GM12801 (cell line): ENCODE data around the gene SPAST.

Experiments
- TF ChIP-seq, protein P1 (sequence below): IDR thresholded peaks from one replicate; pipeline ENCODE4 v1.5.1; 2011; ENCODE audit warnings: control low read depth; ENCODE audit not compliant: insufficient read length; ENCODE audit errors: extremely low read depth

SPAST gene, protein sequence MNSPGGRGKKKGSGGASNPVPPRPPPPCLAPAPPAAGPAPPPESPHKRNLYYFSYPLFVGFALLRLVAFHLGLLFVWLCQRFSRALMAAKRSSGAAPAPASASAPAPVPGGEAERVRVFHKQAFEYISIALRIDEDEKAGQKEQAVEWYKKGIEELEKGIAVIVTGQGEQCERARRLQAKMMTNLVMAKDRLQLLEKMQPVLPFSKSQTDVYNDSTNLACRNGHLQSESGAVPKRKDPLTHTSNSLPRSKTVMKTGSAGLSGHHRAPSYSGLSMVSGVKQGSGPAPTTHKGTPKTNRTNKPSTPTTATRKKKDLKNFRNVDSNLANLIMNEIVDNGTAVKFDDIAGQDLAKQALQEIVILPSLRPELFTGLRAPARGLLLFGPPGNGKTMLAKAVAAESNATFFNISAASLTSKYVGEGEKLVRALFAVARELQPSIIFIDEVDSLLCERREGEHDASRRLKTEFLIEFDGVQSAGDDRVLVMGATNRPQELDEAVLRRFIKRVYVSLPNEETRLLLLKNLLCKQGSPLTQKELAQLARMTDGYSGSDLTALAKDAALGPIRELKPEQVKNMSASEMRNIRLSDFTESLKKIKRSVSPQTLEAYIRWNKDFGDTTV

DNA sequence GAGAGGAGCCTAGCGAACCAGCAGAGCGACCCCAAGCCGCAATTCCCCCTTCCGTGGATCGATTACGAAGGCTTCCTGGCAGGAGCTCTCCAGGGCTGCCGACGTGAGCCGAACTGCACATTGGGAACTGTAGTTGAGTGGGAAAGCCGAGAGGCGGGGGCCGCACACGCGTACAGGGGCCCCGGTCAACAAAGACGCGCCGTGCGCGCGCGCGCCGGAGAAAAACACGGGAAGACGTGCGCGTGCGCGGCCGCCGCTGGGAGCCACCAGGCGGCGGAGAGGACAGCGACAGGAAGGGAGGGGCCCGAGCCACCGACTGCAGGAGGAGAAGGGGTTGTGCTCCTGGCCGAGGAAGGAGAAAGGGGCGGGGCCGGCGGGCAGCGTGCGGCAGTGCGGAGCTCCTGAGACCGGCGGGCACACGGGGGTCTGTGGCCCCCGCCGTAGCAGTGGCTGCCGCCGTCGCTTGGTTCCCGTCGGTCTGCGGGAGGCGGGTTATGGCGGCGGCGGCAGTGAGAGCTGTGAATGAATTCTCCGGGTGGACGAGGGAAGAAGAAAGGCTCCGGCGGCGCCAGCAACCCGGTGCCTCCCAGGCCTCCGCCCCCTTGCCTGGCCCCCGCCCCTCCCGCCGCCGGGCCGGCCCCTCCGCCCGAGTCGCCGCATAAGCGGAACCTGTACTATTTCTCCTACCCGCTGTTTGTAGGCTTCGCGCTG lies at the start of gene SPAST:
TSS of gene SPAST (plus strand) at position 247 of the 711 bp plus-strand sequence. CDS start at position 523, 276 bp downstream.
- TF ChIP-seq, protein P1, sequence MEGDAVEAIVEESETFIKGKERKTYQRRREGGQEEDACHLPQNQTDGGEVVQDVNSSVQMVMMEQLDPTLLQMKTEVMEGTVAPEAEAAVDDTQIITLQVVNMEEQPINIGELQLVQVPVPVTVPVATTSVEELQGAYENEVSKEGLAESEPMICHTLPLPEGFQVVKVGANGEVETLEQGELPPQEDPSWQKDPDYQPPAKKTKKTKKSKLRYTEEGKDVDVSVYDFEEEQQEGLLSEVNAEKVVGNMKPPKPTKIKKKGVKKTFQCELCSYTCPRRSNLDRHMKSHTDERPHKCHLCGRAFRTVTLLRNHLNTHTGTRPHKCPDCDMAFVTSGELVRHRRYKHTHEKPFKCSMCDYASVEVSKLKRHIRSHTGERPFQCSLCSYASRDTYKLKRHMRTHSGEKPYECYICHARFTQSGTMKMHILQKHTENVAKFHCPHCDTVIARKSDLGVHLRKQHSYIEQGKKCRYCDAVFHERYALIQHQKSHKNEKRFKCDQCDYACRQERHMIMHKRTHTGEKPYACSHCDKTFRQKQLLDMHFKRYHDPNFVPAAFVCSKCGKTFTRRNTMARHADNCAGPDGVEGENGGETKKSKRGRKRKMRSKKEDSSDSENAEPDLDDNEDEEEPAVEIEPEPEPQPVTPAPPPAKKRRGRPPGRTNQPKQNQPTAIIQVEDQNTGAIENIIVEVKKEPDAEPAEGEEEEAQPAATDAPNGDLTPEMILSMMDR: no peak

DNA sequence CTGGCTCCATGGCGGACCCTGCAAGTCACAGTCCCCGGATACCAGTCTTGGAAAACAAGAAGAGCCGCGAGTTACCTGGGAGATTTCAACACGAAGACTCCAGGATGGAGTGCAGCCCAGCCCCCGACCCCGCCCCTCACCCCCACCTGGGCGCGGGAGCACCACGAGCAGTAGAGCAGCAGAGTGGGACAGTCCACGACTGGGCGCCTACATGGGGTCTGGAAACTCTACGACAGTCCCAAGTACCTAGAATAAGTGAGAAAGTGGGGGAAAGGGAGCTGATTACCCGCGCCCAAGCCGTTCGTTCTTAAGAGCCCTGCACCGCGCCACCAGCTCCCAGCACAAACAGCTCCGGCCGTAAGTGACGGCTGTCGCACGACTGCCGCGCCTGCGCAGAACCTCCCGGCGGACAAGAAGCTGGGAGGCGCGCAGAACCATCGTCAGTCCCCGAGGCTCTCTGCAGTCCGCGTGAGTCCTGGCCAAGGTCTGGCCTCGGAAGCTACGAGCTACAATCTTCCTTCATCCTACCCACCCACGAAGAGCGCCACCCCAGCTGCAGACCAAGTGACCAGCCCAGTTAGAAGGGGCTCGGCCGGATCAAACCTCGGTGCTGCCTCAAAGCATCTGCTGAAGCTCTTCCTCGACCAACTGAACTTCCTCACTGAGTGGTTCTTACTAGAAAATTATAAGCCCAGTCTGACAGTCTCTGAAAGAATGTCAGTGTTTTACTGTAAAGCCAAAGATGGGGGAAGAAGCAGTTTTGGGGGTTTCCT lies 23.7 kb upstream of the SPAST start, which contains the start of gene DPY30:
TSS of gene DPY30 (minus strand) at position 359 of the 773 bp plus-strand sequence. CDS start at position 10, 349 bp downstream.
- TF ChIP-seq, protein P1: no peak

DNA sequence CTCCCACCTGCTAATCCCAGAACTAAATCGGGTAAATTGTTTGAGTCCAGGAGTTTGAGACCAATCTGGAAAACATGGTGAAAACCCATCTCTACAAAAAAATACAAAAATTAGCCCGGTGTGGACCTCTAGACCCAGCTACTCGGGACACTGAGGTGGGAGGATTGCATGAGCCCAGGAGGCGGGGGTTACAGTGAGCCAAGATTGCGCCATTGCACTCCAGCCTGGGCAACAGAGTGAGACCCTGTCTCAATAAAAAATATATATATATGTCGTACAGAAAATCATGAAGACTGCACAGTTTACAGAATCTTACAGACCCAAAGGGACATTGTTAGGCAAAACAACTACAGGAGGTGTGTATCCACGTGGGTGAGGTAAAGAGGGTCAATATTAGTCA lies 19.8 kb upstream of the SPAST start:
- TF ChIP-seq, protein P1: no peak

DNA sequence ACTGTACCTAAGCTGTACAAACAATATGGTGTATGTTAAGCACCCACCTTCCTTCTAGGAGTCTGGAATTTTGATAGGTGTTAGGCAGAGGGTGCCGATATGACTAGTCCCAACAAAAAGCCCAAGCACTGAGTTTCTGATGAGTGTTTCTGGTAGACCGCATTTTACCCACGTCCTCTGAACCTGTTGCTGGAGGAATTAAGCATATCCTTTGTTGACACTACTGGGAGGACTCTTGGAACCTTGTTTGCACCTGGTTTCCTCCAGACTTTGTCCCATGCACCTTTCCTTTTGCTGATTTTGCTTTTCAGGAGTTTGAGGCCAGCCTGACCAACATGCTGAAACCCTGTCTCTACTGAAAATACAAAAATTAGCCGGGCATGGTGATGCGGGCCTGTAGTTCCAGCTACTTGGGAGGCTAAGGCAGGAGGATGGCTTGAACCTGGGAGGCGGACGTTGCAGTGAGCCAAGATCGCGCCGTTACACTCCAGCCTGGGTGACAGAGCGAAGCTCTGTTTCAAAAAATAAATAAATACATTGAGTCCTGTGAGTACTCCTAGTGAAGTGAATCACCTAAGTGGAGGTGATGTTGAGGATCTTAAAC lies 11.4 kb upstream of the SPAST start:
- TF ChIP-seq, protein P1: no peak

DNA sequence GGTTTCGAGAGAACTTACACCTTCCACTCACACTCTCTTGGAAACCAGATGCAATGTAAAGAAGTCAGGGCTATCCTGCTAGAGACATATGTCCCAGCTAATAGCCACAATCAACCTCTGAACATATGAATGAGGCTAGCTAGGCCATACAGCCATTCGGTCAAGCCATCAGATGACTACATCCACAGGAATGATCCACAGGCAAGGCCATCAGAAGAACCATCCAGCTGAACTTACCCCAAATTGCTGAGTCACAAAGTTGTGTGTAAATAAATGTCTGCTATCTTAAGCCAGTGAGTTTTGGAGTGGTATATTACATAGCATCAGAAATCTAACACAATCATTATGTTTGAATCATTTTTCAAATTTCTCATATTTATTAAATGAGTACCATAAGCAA lies 5.2 kb upstream of the SPAST start:
- TF ChIP-seq, protein P1: no peak

DNA sequence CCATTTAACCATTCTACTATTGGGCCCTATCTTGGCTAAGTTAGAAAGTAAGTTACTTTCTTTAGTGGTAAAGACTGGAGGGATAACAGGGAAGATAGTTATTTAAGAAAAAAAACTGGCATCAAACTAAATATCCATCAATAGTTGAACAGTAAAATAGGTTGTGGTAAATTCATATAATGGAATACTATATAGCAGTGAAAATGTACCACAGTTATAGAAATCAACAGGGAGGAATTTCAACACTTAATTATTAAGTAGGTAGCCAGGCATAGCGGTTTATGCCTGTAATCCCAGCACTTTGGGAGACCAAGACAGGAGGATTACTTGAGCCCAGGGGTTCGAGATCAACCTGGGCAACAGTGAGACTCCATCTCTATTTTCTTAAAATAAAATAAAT lies 3.1 kb upstream of the SPAST start:
- TF ChIP-seq, protein P1: no peak

DNA sequence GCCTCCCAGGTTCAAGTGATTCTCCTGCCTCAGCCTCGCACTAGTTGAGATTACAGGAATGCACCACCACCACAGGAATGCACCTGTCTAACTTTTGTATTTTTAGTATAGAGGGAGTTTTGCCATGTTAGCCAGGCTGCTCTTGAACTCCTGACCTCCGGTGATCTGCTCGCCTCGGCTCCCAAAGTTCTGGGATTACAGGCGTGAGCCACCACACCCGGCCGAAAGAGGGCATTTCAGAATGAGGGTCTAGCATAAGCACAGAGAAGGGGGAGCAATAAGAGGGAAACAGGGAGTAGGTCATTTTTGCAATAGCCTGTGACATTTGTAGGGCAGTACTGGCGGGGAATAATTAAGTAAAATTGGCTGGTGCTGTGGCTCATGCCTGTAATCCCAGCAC lies 1.9 kb upstream of the SPAST start:
- TF ChIP-seq, protein P1: no peak
